K562 (cell line): ENCODE measurements around the gene MYL9. TPM values are rescaled to one million over a fixed set of nuclear protein-coding genes. Genes with fewer than 3 reads are reported as not detected.

ENCODE experiments used
- ATF7 ChIP-seq: fragments of 450-650 bp; IDR thresholded peaks from 2 replicates; pipeline ENCODE4 v1.7.1; 2014; ENCODE audit warnings: mild to moderate bottlenecking, moderate library complexity
- CREM ChIP-seq: IDR thresholded peaks from 2 replicates; pipeline ENCODE4 v1.6.1; 2014; ENCODE audit warnings: antibody characterized with exemption, low read depth
- CTBP1 ChIP-seq: fragments of 450-650 bp; IDR thresholded peaks from 2 replicates; pipeline ENCODE4 v1.6.1; 2016; ENCODE audit warnings: borderline replicate concordance
- DACH1 ChIP-seq: fragments of 450-650 bp; IDR thresholded peaks from 2 replicates; pipeline ENCODE4 v1.6.1; 2018; ENCODE audit not compliant: partially characterized antibody
- DPF2 ChIP-seq: fragments of 450-650 bp; IDR thresholded peaks from 2 replicates; pipeline ENCODE4 v1.6.1; 2016
- ELF2 ChIP-seq: fragments of 250-450 bp; sonication (Bioruptor Pico); IDR thresholded peaks from 2 replicates; pipeline ENCODE4 v1.5.0; 2021; ENCODE audit warnings: mild to moderate bottlenecking
- FOSL1 ChIP-seq: fragments of 200-800 bp; sonication (Bioruptor generic); conservative IDR thresholded peaks from 2 replicates; pipeline ENCODE4 v1.6.1; 2016; ENCODE audit warnings: missing genetic modification characterization, missing compliant biosample characterization
- KAT2B ChIP-seq: IDR thresholded peaks from one replicate; pipeline ENCODE4 v1.6.1; 2012; ENCODE audit warnings: low read depth, mild to moderate bottlenecking, control low read depth, inconsistent platforms, low read length, moderate library complexity
- KLF13 ChIP-seq: fragments of 450-650 bp; IDR thresholded peaks from 2 replicates; pipeline ENCODE4 v1.6.1; 2016; ENCODE audit warnings: missing genetic modification characterization, low read depth, mild to moderate bottlenecking, missing compliant biosample characterization, moderate library complexity, borderline replicate concordance
- MTA2 ChIP-seq: fragments of 450-650 bp; IDR thresholded peaks from 2 replicates; pipeline ENCODE4 v1.6.1; 2016; ENCODE audit warnings: low read depth
- NEUROD1 ChIP-seq: fragments of 150-350 bp; IDR thresholded peaks from 2 replicates; pipeline ENCODE4 v1.6.1; 2014; ENCODE audit warnings: borderline replicate concordance, low read length, low read depth; ENCODE audit not compliant: partially characterized antibody
- NFE2 ChIP-seq: IDR thresholded peaks from 2 replicates; pipeline ENCODE4 v1.6.1; 2014; ENCODE audit warnings: antibody characterized with exemption, low read depth
- NFE2L1 ChIP-seq: fragments of 450-650 bp; IDR thresholded peaks from 2 replicates; pipeline ENCODE4 v1.6.1; 2016; ENCODE audit warnings: missing genetic modification characterization, low read depth, mild to moderate bottlenecking, missing compliant biosample characterization, moderate library complexity, borderline replicate concordance
- OTX1 ChIP-seq: fragments of 450-650 bp; formaldehyde crosslinking; IDR thresholded peaks from 2 replicates; pipeline ENCODE4 v1.4.0; 2022; ENCODE audit warnings: mild to moderate bottlenecking
- RB1 ChIP-seq: fragments of 450-650 bp; IDR thresholded peaks from 2 replicates; pipeline ENCODE4 v1.6.1; 2017; ENCODE audit warnings: low read depth, mild to moderate bottlenecking
- SMAD4 ChIP-seq: fragments of 250-450 bp; sonication (Bioruptor Pico); conservative IDR thresholded peaks from 2 replicates; pipeline ENCODE4 v1.8.0; 2021; ENCODE audit warnings: inconsistent platforms, mild to moderate bottlenecking, moderate library complexity
- SMARCA4 ChIP-seq: fragments of 450-650 bp; IDR thresholded peaks from 2 replicates; pipeline ENCODE4 v1.6.1; 2016
- ZEB2 ChIP-seq: fragments of 450-650 bp; IDR thresholded peaks from 2 replicates; pipeline ENCODE4 v1.6.1; 2016
- ZNF347 ChIP-seq: fragments of 450-650 bp; formaldehyde crosslinking; IDR thresholded peaks from 2 replicates; pipeline ENCODE4 v1.4.0; 2020; ENCODE audit warnings: low read depth, mild to moderate bottlenecking, moderate library complexity
- ZNF431 ChIP-seq: sonication (generic); formaldehyde crosslinking; IDR thresholded peaks from 2 replicates; pipeline ENCODE4 v1.8.0; 2022; ENCODE audit warnings: mild to moderate bottlenecking, missing genetic modification reagents
- polyA plus RNA-seq, 8 experiments: library from polyadenylated mRNA; depleted of rRNA in 4 of 8; stranded (reverse) in 5 of 8; unstranded in 3 of 8; fragments of >200 nt; fragmentation: Nextera tagmentation in 2 of 8; fragmentation: Illumina TruSeq in 1 of 8; extraction: Ambion mirVana in 2 of 8; extraction: Trizol in 1 of 8; gene quantifications; 2 replicates each; pipeline versions ENCODE4 v1.2.1 to v1.2.3, GENCODE V29; 2011 to 2014; ENCODE audit warnings: inconsistent platforms in 1 of 8, missing spikeins in 1 of 8
- total RNA-seq, 7 experiments: library from RNA; depleted of rRNA in 6 of 7; stranded (reverse); fragments of >200 nt in 6 of 7; fragmentation: Illumina TruSeq in 2 of 7; extraction: Trizol in 2 of 7; gene quantifications; 2 replicates each; pipeline versions ENCODE4 v1.2.1 to v1.2.3, GENCODE V29; 2011 to 2021; ENCODE audit warnings: low replicate concordance in 1 of 7
- TF ChIP-seq, protein P1 (sequence below): sonication (generic); formaldehyde crosslinking; IDR thresholded peaks from 2 replicates; pipeline ENCODE4 v1.8.0; 2022; ENCODE audit warnings: missing genetic modification reagents, mild to moderate bottlenecking, moderate library complexity, borderline replicate concordance
- TF ChIP-seq, protein P2 (sequence below): fragments of 450-650 bp; IDR thresholded peaks from one replicate; pipeline ENCODE4 v1.6.1; 2018; ENCODE audit warnings: mild to moderate bottlenecking, moderate library complexity; ENCODE audit not compliant: partially characterized antibody
- TF ChIP-seq, protein P3 (sequence below), 2 experiments: fragments of 250-450 bp in 1 of 2; fragments of 450-650 bp in 1 of 2; sonication (Bioruptor Pico) in 1 of 2; IDR thresholded peaks; 2 replicates each; pipeline versions ENCODE4 v1.6.1 to v1.8.0; 2016 to 2021; ENCODE audit warnings: mild to moderate bottlenecking in 2 of 2, moderate library complexity in 2 of 2, missing compliant biosample characterization in 1 of 2, missing genetic modification characterization in 1 of 2
- TF ChIP-seq, protein P4 (sequence below), 2 experiments: fragments of 450-650 bp in 1 of 2; sonication (generic) in 1 of 2; formaldehyde crosslinking in 1 of 2; IDR thresholded peaks in 1 of 2; conservative IDR thresholded peaks in 1 of 2; 2 replicates each; pipeline versions ENCODE4 v1.6.1 to v1.8.1; 2016 to 2023; ENCODE audit warnings: mild to moderate bottlenecking in 2 of 2, moderate library complexity in 2 of 2, inconsistent platforms in 1 of 2, missing genetic modification reagents in 1 of 2
- TF ChIP-seq, protein P5 (sequence below): fragments of 250-450 bp; sonication (Bioruptor Pico); IDR thresholded peaks from 2 replicates; pipeline ENCODE4 v1.5.0; 2021

MYL9 gene
- total and polyA plus RNA-seq, 9 of the 15 experiments (the other 6 are each of a cell fraction or from before 2014, with no cell fraction given) = 0.11 to 3.2 (median 0.81) TPM; not detected in 1

DNA sequence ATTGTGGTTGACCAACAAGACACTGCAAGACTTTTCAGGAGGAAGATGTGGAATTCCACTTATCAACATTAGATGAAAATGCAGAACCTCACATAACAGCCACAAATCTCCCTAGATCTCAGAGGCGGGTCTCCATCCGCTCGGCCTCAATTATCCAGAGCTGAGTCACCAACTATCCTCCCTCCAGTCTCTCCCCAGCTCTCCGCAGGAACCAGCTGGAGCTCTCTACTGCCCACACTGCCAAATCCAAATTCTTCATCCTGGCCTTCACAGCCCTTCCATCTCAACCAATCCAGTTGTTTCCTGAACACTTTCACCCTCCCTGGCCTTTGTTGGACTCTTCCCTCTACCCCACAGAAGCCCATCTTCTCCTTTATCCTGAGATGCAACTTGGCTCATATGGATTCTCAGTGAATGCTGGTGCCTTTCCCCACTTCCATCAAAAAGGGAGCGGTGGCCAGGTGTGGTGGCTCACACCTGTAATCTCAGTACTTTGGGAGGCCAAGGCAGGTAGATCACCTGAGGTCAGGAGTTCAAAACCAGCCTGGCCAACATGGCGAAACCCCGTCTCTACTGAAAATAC is 28.6 kb downstream of the MYL9 start (continued):
- TF ChIP-seq, protein P1, sequence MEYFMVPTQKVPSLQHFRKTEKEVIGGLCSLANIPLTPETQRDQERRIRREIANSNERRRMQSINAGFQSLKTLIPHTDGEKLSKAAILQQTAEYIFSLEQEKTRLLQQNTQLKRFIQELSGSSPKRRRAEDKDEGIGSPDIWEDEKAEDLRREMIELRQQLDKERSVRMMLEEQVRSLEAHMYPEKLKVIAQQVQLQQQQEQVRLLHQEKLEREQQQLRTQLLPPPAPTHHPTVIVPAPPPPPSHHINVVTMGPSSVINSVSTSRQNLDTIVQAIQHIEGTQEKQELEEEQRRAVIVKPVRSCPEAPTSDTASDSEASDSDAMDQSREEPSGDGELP (CRISPR knock-in tag) = peak; percentile 88
- TF ChIP-seq MTA2 (no peak), NEUROD1 (no peak), OTX1 (CRISPR knock-in tag) (no peak), DPF2 (peak; percentile 61), KAT2B (no peak), KLF13 (tag) (no peak), ELF2 (CRISPR knock-in tag) (no peak), RB1 (no peak), CTBP1 (peak; percentile 60), CREM (0 out of 2 replicates have a peak, but pooled peaks have one; percentile 27), NFE2 (peak; percentile 66), NFE2L1 (tag) (no peak), SMAD4 (peak; percentile 80), FOSL1 (tag) (peak; percentile 81), ZNF347 (no peak), ZNF431 (no peak), ZEB2 (peak; percentile 29; the same call in 1 of the 2 replicates), ATF7 (0 out of 2 replicates have a peak, but pooled peaks have one; percentile 17), DACH1 (peak; percentile 26), SMARCA4 (peak; percentile 67)
- TF ChIP-seq, protein P2, sequence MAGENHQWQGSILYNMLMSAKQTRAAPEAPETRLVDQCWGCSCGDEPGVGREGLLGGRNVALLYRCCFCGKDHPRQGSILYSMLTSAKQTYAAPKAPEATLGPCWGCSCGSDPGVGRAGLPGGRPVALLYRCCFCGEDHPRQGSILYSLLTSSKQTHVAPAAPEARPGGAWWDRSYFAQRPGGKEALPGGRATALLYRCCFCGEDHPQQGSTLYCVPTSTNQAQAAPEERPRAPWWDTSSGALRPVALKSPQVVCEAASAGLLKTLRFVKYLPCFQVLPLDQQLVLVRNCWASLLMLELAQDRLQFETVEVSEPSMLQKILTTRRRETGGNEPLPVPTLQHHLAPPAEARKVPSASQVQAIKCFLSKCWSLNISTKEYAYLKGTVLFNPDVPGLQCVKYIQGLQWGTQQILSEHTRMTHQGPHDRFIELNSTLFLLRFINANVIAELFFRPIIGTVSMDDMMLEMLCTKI = no peak
- TF ChIP-seq, protein P3, sequence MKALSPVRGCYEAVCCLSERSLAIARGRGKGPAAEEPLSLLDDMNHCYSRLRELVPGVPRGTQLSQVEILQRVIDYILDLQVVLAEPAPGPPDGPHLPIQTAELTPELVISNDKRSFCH (CRISPR knock-in tag; IDR thresholded peaks at IDR 0.05) = no peak
- TF ChIP-seq, protein P3 (tag; IDR thresholded peaks at IDR 0.05) = no peak
- TF ChIP-seq, protein P4, sequence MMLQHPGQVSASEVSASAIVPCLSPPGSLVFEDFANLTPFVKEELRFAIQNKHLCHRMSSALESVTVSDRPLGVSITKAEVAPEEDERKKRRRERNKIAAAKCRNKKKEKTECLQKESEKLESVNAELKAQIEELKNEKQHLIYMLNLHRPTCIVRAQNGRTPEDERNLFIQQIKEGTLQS (IDR thresholded peaks at IDR 0.05) = peak; percentile 68
- TF ChIP-seq, protein P4 (CRISPR knock-in tag; conservative IDR thresholded peaks at IDR 0.05) = no peak
- TF ChIP-seq, protein P5, sequence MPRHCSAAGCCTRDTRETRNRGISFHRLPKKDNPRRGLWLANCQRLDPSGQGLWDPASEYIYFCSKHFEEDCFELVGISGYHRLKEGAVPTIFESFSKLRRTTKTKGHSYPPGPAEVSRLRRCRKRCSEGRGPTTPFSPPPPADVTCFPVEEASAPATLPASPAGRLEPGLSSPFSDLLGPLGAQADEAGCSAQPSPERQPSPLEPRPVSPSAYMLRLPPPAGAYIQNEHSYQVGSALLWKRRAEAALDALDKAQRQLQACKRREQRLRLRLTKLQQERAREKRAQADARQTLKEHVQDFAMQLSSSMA (CRISPR knock-in tag) = no peak
